H1 (cell line): ENCODE measurements around the gene BCL2. TPM values are rescaled to one million over a fixed set of nuclear protein-coding genes. Genes with fewer than 3 reads are reported as not detected.

Experiments used
- CTCF ChIA-PET: fragments of 300-600 bp; sonication (Branson Sonifier 250); formaldehyde crosslinking; loops from one replicate; lab custom pipeline; 2021; ENCODE audit not compliant: partially characterized antibody; lab: Charles Lee
- POLR2A ChIA-PET: fragments of 300-600 bp; sonication (Branson Sonifier 250); formaldehyde crosslinking; loops from one replicate; lab custom pipeline; 2021; ENCODE audit warnings: inconsistent platforms; ENCODE audit not compliant: partially characterized antibody; lab: Charles Lee
- DNase-seq, 2 experiments: peaks; one replicate each; pipeline versions ENCODE4 v3.0.0 to v3.0.0-alpha.2; 2010 to 2022; ENCODE audit warnings: low spot score in 2 of 2, low read depth in 1 of 2, mixed read lengths in 1 of 2
- FAIRE-seq: peaks from 2 replicates; lab custom pipeline; 2011; peaks lifted over from hg19 to GRCh38; lab: Jason Lieb, UNC
- H2AFZ ChIP-seq: 2 replicates; pipeline ENCODE4 v1.8.1; 2012; ENCODE audit warnings: low read length, inconsistent platforms
- H2AK5ac ChIP-seq: 2 replicates; pipeline ENCODE4 v1.6.1; 2013; ENCODE audit warnings: low read depth, low read length
- H2BK120ac ChIP-seq: replicated peaks from 2 replicates; pipeline ENCODE3; 2013; ENCODE audit warnings: low read depth, low read length, inconsistent platforms
- H2BK12ac ChIP-seq: 2 replicates; pipeline ENCODE4 v1.6.1; 2013; ENCODE audit warnings: low read depth, low read length
- H2BK15ac ChIP-seq: 2 replicates; pipeline ENCODE4 v1.6.1; 2013; ENCODE audit warnings: low read length
- H2BK20ac ChIP-seq: 2 replicates; pipeline ENCODE4 v1.6.1; 2013; ENCODE audit warnings: low read length
- H2BK5ac ChIP-seq: 2 replicates; pipeline ENCODE4 v1.6.1; 2013; ENCODE audit warnings: low read depth, low read length
- H3K14ac ChIP-seq: 2 replicates; pipeline ENCODE4 v1.6.1; 2013; ENCODE audit warnings: inconsistent platforms; ENCODE audit not compliant: insufficient read length
- H3K18ac ChIP-seq: 2 replicates; pipeline ENCODE4 v1.6.1; 2013; ENCODE audit warnings: low read length; ENCODE audit errors: extremely low read depth
- H3K23ac ChIP-seq: 2 replicates; pipeline ENCODE4 v1.6.1; 2013; ENCODE audit warnings: inconsistent platforms; ENCODE audit not compliant: insufficient read length
- H3K23me2 ChIP-seq: 2 replicates; pipeline ENCODE4 v1.6.1; 2013; ENCODE audit warnings: low read depth, low read length
- H3K27ac ChIP-seq: 2 replicates; pipeline ENCODE4 v1.6.1; 2011; ENCODE audit warnings: low read depth, low read length, inconsistent platforms
- H3K27me3 ChIP-seq, 4 experiments: replicated peaks in 1 of 4; 1 replicate in 1 of 4; 2 replicates in 3 of 4; pipeline versions ENCODE4 v1.6.1 to v1.8.1; 2011 to 2013; ENCODE audit warnings: low read length in 3 of 4, mild to moderate bottlenecking in 3 of 4, inconsistent platforms in 2 of 4, mixed read lengths in 2 of 4, moderate library complexity in 1 of 4; ENCODE audit not compliant: control insufficient read depth in 3 of 4, insufficient read depth in 3 of 4; ENCODE audit errors: extremely low read depth in 1 of 4
- H3K36me3 ChIP-seq, 4 experiments: 2 replicates each; pipeline versions ENCODE4 v1.6.1 to v1.8.1; 2011 to 2013; ENCODE audit warnings: mild to moderate bottlenecking in 4 of 4, low read length in 3 of 4, moderate library complexity in 2 of 4, control low read depth in 1 of 4, inconsistent platforms in 1 of 4; ENCODE audit not compliant: insufficient read depth in 4 of 4, control insufficient read depth in 2 of 4
- H3K4ac ChIP-seq: replicated peaks from 2 replicates; pipeline ENCODE3; 2013; ENCODE audit warnings: low read length, low read depth, mixed read lengths, inconsistent platforms; ENCODE audit not compliant: insufficient read length
- H3K4me1 ChIP-seq, 4 experiments: replicated peaks in 1 of 4; 1 replicate in 1 of 4; 2 replicates in 3 of 4; pipeline versions ENCODE4 v1.6.1 to v1.8.1; 2011 to 2013; ENCODE audit warnings: low read length in 3 of 4, inconsistent platforms in 2 of 4, mixed read lengths in 1 of 4; ENCODE audit not compliant: insufficient read depth in 4 of 4, control insufficient read depth in 3 of 4
- H3K4me2 ChIP-seq, 2 experiments: 2 replicates each; pipeline versions ENCODE4 v1.6.1 to v1.8.1; 2011 to 2013; ENCODE audit warnings: low read depth in 2 of 2, low read length in 2 of 2, control low read depth in 1 of 2, inconsistent platforms in 1 of 2, mild to moderate bottlenecking in 1 of 2; ENCODE audit not compliant: insufficient read depth in 1 of 2
- H3K4me3 ChIP-seq, 4 experiments: fragments of 200-600, 300-600 bp in 1 of 4; sonication (generic), shearing (Covaris generic), sonication (Bioruptor Twin) in 1 of 4; 2 replicates each; pipeline versions ENCODE4 v1.5.1 to v1.8.1; 2011 to 2016; ENCODE audit warnings: low read length in 4 of 4, low read depth in 3 of 4, control low read depth in 2 of 4, inconsistent platforms in 2 of 4, mild to moderate bottlenecking in 2 of 4, mixed read lengths in 1 of 4, moderate library complexity in 1 of 4; ENCODE audit not compliant: insufficient read depth in 2 of 4; ENCODE audit errors: extremely low read depth in 1 of 4
- H3K56ac ChIP-seq: replicated peaks from 2 replicates; pipeline ENCODE3; 2013; ENCODE audit warnings: low read depth, mild to moderate bottlenecking, mixed read lengths, low read length, inconsistent platforms; ENCODE audit not compliant: insufficient read length
- H3K79me1 ChIP-seq: 2 replicates; pipeline ENCODE4 v1.6.1; 2013; ENCODE audit warnings: low read depth, low read length, control low read depth
- H3K79me2 ChIP-seq, 2 experiments: 2 replicates each; pipeline versions ENCODE4 v1.6.1 to v1.8.1; 2012 to 2013; ENCODE audit warnings: low read length in 2 of 2, mild to moderate bottlenecking in 2 of 2, inconsistent platforms in 1 of 2; ENCODE audit not compliant: insufficient read depth in 2 of 2, control insufficient read depth in 1 of 2
- H3K9ac ChIP-seq, 4 experiments: replicated peaks in 1 of 4; 1 replicate in 1 of 4; 2 replicates in 3 of 4; pipeline versions ENCODE4 v1.6.1 to v1.8.1; 2011 to 2013; ENCODE audit warnings: low read depth in 3 of 4, low read length in 3 of 4, control low read depth in 2 of 4, mild to moderate bottlenecking in 2 of 4, moderate library complexity in 2 of 4, inconsistent platforms in 1 of 4; ENCODE audit errors: extremely low read depth in 1 of 4
- H3K9me3 ChIP-seq, 2 experiments: 2 replicates each; pipeline versions ENCODE4 v1.6.1 to v1.8.1; 2012 to 2013; ENCODE audit warnings: mild to moderate bottlenecking in 2 of 2, moderate library complexity in 2 of 2, control low read depth in 1 of 2, inconsistent platforms in 1 of 2, low read depth in 1 of 2, low read length in 1 of 2, mixed read lengths in 1 of 2; ENCODE audit not compliant: insufficient read depth in 2 of 2
- H4K20me1 ChIP-seq, 2 experiments: replicated peaks in 1 of 2; 2 replicates each; pipeline versions ENCODE3 to v1.8.1; 2011 to 2013; ENCODE audit warnings: inconsistent platforms in 2 of 2, low read length in 2 of 2, mild to moderate bottlenecking in 1 of 2; ENCODE audit not compliant: insufficient read depth in 2 of 2, control insufficient read depth in 1 of 2
- H4K5ac ChIP-seq: 2 replicates; pipeline ENCODE4 v1.6.1; 2013; ENCODE audit warnings: low read length, low read depth, mixed read lengths, inconsistent platforms; ENCODE audit not compliant: insufficient read length
- H4K8ac ChIP-seq: 2 replicates; pipeline ENCODE4 v1.8.0; 2013; ENCODE audit warnings: mild to moderate bottlenecking, moderate library complexity, low read length, inconsistent platforms; ENCODE audit not compliant: insufficient read depth; ENCODE audit errors: extremely low read depth
- H4K91ac ChIP-seq: replicated peaks from 2 replicates; pipeline ENCODE3; 2013; ENCODE audit warnings: low read length, mixed read lengths, inconsistent platforms; ENCODE audit not compliant: insufficient read length
- KDM4A ChIP-seq: IDR thresholded peaks from one replicate; pipeline ENCODE4 v1.7.1; 2012; ENCODE audit warnings: low read depth, mild to moderate bottlenecking, moderate library complexity, low read length, inconsistent platforms; ENCODE audit not compliant: severe bottlenecking
- SP1 ChIP-seq: IDR thresholded peaks from 2 replicates; pipeline ENCODE4 v1.6.1; 2011; ENCODE audit warnings: low read depth, low read length
- WGBS, 2 experiments: shearing (Covaris generic) in 1 of 2; methylation state at CpG; one replicate each; pipeline versions ENCODE4 v1.1.6 to v1.1.7; 2013 to 2015; ENCODE audit warnings: low lambda C conversion rate in 2 of 2, mixed read lengths in 2 of 2, inconsistent platforms in 1 of 2, low coverage in 1 of 2, missing lambda C conversion rate in 1 of 2; ENCODE audit not compliant: insufficient replicate concordance in 2 of 2, insufficient coverage in 1 of 2, insufficient read length in 1 of 2; ENCODE audit errors: extremely low coverage in 1 of 2, missing lambda C conversion rate in 1 of 2; 5-methylcytosine and 5-hydroxymethylcytosine counted together
- polyA plus RNA-seq, 7 experiments: library from polyadenylated mRNA; depleted of rRNA in 3 of 7; stranded (reverse) in 5 of 7; unstranded in 2 of 7; fragments of >200 nt in 5 of 7; fragments of 200-250 nt in 2 of 7; gene quantifications; 1 replicate in 5 of 7; 2 replicates in 1 of 7; 4 replicates in 1 of 7; pipeline versions ENCODE4 v1.2.1 to v1.2.3, GENCODE V29; 2011 to 2013; ENCODE audit warnings: missing spikeins in 2 of 7, mixed read lengths in 2 of 7
- total RNA-seq: library from RNA; stranded (reverse); fragmentation: NEBNext Ultra II Directional; extraction: Animal tissue kit (Norgen Biotek cat#: 25700); gene quantifications from 2 replicates; pipeline ENCODE4 v1.2.1, GENCODE V29; 2021

Gene BCL2
- total and polyA plus RNA-seq, 2 of the 8 experiments (the other 6 are each of a cell fraction or from before 2014, with no cell fraction given), result 0.59 to 4.5 TPM

DNA sequence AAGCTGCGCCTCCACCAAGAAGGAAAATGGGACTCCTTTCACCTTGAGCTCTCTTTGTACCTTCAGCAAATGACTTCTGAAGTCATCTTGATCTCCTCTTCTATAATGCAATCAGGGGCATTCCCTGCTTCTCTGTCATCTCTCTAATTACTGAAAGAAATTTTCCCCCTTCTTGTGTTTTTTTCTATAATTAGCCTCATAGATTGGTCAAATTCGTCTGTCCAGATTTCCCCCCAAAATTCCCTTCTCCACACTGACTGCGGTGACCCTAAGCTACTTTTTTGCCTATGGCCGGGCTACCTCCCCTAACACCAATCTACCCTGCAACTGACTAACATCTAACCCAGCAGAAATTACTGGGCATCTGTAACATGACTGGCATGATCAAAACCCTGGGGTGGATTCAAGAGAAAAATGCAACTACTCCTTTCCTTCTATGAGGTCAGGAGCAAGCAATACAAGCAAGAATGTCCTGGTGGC, 168.6 kb downstream of the BCL2 start:
- H3K14ac ChIP-seq, result no peak overlapping the region
- H3K56ac ChIP-seq, result no peak overlapping the region
- H3K4me2 ChIP-seq, result no peak overlapping the region
- H2BK120ac ChIP-seq, result no peak overlapping the region
- H3K36me3 ChIP-seq, result no peaks in the 10 kb centered on the region
- DNase-seq (no peak), FAIRE-seq (peak; percentile 32)
- H3K79me1 ChIP-seq, result no peaks in the 10 kb centered on the region
- no peak overlapping the region for H2BK12ac ChIP-seq
- H2BK15ac ChIP-seq, result no peak overlapping the region
- H3K23me2 ChIP-seq, result no peaks in the 10 kb centered on the region
- H3K9me3 ChIP-seq, result no peaks in the 10 kb centered on the region
- H4K5ac ChIP-seq, result no peak overlapping the region
- 88% methylated on average over 4 of the region's 4 CpGs; no CpG with 5 or more reads in 1 of the 2 experiments for WGBS, 2 experiments
- no peak overlapping the region for H2AFZ ChIP-seq
- H3K4me3 ChIP-seq, result no peak overlapping the region
- H3K27me3 ChIP-seq, result no peaks in the 10 kb centered on the region
- no peak overlapping the region for H2BK5ac ChIP-seq
- H3K79me2 ChIP-seq, result no peaks in the 10 kb centered on the region
- H3K4me1 ChIP-seq, result peaks cover 0 to 3% (median 3%) of the 10 kb centered on the region in 4 experiments; a peak in 4 of 7 replicates
- no peak overlapping the region for H3K18ac ChIP-seq
- no peak overlapping the region for H4K91ac ChIP-seq
- H3K4ac ChIP-seq, result no peak overlapping the region
- CTCF ChIA-PET, result interaction anchor here (0.9 to 5.8 kb wide), 10 partner anchors 12 to 172 kb away, joined by 3 to 49 read pairs (median 4); no protein-coding TSS in a partner anchor
- no peak overlapping the region for H3K9ac ChIP-seq
- POLR2A ChIA-PET, result no interaction called here
- no peak overlapping the region for H2BK20ac ChIP-seq
- no peak overlapping the region for H3K23ac ChIP-seq
- no peak overlapping the region for H3K27ac ChIP-seq
- H4K20me1 ChIP-seq, result no peaks in the 10 kb centered on the region
- TF ChIP-seq SP1, result peak; percentile 51; the same call in 1 of the 2 replicates
- no peak for TF ChIP-seq KDM4A
- H4K8ac ChIP-seq, result no peak overlapping the region
- H2AK5ac ChIP-seq, result no peak overlapping the region
